HL-60 (cell line): ENCODE measurements around the gene UBE2E1.

Experiments
- DNase-seq, 2 experiments: peaks; one replicate each; pipeline ENCODE4 v3.0.0-alpha.2; 2010 to 2020; ENCODE audit warnings: low read depth in 1 of 2, low spot score in 1 of 2
- H3K27ac ChIP-seq: fragments of 250-450 bp; sonication (Bioruptor Pico); replicated peaks from 2 replicates; pipeline ENCODE4 v1.5.1; 2020; ENCODE audit warnings: mild to moderate bottlenecking, moderate library complexity
- H3K27me3 ChIP-seq: fragments of 250-450 bp; sonication (Bioruptor Pico); 2 replicates; pipeline ENCODE4 v1.5.1; 2021; ENCODE audit warnings: mild to moderate bottlenecking, moderate library complexity; ENCODE audit not compliant: insufficient read depth, poor library complexity, severe bottlenecking
- H3K4me3 ChIP-seq: replicated peaks from 2 replicates; pipeline ENCODE4 v1.5.1; 2011; ENCODE audit warnings: mild to moderate bottlenecking, control low read depth, low read length; ENCODE audit not compliant: insufficient read depth
- GABPA ChIP-seq: IDR thresholded peaks from 2 replicates; pipeline ENCODE4 v1.6.1; 2012; ENCODE audit warnings: low read depth
- POLR2AphosphoS5 ChIP-seq: IDR thresholded peaks from 2 replicates; pipeline ENCODE4 v1.6.1; 2012; ENCODE audit warnings: low read depth
- SPI1 ChIP-seq: IDR thresholded peaks from 2 replicates; pipeline ENCODE4 v1.6.1; 2012; ENCODE audit warnings: low read depth, mild to moderate bottlenecking, borderline replicate concordance
- TF ChIP-seq, protein P1 (sequence below): IDR thresholded peaks from 2 replicates; pipeline ENCODE4 v1.6.1; 2012; ENCODE audit warnings: low read depth; ENCODE audit not compliant: insufficient replicate concordance
- TF ChIP-seq, protein P2 (sequence below): IDR thresholded peaks from one replicate; pipeline ENCODE4 v1.5.1; 2011; ENCODE audit warnings: low read length, control low read depth, inconsistent platforms; ENCODE audit not compliant: insufficient read depth

UBE2E1 gene

DNA sequence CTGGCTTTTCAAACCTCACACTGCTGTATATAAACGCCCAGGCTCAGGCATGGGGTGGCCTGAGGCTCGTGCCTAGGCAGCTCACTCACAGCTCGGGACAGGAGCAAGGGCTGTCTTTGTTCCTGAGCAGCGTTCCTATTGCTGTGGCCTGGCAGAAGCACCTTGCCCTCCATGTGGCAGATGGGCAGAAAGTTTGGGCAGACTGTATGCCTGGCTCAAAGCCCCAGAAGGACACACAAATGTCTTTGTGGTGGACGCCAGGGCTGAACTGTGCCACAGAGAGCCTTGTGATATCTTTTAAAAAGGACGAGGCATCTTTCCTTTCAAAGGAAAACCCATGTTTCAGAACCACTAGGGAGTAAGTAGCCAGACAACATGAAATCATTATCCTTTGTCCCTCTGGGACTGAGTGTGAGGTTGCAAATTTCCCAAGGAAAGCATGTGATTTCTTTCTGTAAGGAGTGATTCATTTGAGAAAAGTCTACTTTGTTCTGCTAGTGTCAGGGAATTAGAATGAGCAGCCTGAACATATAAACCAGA is 29.3 kb upstream of the UBE2E1 start:
- no peak for DNase-seq

DNA sequence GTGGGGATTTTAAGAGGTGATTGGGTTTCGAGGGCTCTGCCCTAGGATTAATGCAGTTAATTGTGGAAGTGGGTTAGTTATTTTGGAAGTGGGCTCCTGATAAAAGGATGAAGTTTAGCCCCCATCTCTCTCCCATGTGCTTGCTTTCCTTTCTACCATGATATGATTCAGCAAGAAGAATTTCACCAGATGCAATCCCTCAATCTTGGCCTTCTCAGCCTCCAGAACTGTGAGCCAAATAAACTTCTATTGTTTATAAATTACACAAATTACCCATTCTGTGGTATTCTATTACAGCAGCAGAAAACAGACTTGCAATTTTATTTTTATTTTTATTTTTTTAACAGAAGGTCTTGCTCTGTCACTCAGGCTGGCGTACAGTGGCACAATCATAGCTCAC is 27.3 kb upstream of the UBE2E1 start:
- H3K4me3 ChIP-seq, result no peak overlapping the region
- TF ChIP-seq, protein P1, sequence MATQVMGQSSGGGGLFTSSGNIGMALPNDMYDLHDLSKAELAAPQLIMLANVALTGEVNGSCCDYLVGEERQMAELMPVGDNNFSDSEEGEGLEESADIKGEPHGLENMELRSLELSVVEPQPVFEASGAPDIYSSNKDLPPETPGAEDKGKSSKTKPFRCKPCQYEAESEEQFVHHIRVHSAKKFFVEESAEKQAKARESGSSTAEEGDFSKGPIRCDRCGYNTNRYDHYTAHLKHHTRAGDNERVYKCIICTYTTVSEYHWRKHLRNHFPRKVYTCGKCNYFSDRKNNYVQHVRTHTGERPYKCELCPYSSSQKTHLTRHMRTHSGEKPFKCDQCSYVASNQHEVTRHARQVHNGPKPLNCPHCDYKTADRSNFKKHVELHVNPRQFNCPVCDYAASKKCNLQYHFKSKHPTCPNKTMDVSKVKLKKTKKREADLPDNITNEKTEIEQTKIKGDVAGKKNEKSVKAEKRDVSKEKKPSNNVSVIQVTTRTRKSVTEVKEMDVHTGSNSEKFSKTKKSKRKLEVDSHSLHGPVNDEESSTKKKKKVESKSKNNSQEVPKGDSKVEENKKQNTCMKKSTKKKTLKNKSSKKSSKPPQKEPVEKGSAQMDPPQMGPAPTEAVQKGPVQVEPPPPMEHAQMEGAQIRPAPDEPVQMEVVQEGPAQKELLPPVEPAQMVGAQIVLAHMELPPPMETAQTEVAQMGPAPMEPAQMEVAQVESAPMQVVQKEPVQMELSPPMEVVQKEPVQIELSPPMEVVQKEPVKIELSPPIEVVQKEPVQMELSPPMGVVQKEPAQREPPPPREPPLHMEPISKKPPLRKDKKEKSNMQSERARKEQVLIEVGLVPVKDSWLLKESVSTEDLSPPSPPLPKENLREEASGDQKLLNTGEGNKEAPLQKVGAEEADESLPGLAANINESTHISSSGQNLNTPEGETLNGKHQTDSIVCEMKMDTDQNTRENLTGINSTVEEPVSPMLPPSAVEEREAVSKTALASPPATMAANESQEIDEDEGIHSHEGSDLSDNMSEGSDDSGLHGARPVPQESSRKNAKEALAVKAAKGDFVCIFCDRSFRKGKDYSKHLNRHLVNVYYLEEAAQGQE, result no peak
- no peak for TF ChIP-seq SPI1
- no peak for TF ChIP-seq POLR2AphosphoS5
- TF ChIP-seq GABPA, result no peak
- TF ChIP-seq, protein P2, sequence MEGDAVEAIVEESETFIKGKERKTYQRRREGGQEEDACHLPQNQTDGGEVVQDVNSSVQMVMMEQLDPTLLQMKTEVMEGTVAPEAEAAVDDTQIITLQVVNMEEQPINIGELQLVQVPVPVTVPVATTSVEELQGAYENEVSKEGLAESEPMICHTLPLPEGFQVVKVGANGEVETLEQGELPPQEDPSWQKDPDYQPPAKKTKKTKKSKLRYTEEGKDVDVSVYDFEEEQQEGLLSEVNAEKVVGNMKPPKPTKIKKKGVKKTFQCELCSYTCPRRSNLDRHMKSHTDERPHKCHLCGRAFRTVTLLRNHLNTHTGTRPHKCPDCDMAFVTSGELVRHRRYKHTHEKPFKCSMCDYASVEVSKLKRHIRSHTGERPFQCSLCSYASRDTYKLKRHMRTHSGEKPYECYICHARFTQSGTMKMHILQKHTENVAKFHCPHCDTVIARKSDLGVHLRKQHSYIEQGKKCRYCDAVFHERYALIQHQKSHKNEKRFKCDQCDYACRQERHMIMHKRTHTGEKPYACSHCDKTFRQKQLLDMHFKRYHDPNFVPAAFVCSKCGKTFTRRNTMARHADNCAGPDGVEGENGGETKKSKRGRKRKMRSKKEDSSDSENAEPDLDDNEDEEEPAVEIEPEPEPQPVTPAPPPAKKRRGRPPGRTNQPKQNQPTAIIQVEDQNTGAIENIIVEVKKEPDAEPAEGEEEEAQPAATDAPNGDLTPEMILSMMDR, result no peak
- DNase-seq, result no peak
- H3K27me3 ChIP-seq, result no peaks in the 10 kb centered on the region
- no peak overlapping the region for H3K27ac ChIP-seq

More for the DNA sequence above, 29.3 kb upstream of the UBE2E1 start:
- TF ChIP-seq, protein P1, result no peak
- no peak for TF ChIP-seq SPI1
- no peak for TF ChIP-seq POLR2AphosphoS5
- TF ChIP-seq, protein P2, result no peak
- TF ChIP-seq GABPA, result no peak
- Histone ChIP-seq H3K4me3 (no peak overlapping the region), H3K27me3 (no peaks in the 10 kb centered on the region), H3K27ac (no peak overlapping the region)

DNA sequence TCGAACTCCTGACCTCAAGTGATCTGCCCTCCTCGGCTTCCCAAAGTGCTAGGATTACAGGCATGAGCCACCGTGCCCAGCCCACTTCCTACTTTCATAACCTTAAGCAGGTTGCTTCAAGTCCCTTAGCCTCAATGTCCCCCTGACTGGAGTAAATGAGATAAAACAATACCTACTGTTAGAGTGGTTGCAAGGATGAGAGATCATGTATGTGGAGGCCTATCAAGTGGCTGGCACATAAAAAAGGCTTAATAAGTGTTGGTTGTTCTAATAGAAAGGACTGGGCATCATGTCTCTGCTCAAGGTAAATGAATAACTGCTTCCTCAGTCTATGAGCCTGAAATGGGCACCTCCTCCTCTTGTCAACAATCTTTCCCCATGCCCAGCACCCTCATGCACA is 25.9 kb upstream of the UBE2E1 start:
- no peak for DNase-seq
- Histone ChIP-seq H3K27me3 (no peaks in the 10 kb centered on the region), H3K4me3 (no peak overlapping the region), H3K27ac (no peak overlapping the region)
- TF ChIP-seq SPI1 (no peak), GABPA (no peak), POLR2AphosphoS5 (no peak)
- TF ChIP-seq, protein P2, result no peak
- TF ChIP-seq, protein P1, result no peak
